GM21423 (cell line): ENCODE measurements around the gene SH3BGRL3.
A peak's percentile ranks its signal among the peaks of the same experiment; 100 is the strongest.
"Not testable (repeated sequence)": the region's sequence is repeated elsewhere in the genome, so short reads cannot be mapped to it uniquely, and the experiment has no call there.

Source experiments
- ATAC-seq: cut with Tn5 transposase; IDR thresholded peaks from one replicate; pipeline ENCODE4 v1.9.1; 2021; ENCODE audit warnings: mild to moderate bottlenecking, moderate library complexity; ENCODE audit not compliant: unreplicated experiment

The SH3BGRL3 gene

DNA sequence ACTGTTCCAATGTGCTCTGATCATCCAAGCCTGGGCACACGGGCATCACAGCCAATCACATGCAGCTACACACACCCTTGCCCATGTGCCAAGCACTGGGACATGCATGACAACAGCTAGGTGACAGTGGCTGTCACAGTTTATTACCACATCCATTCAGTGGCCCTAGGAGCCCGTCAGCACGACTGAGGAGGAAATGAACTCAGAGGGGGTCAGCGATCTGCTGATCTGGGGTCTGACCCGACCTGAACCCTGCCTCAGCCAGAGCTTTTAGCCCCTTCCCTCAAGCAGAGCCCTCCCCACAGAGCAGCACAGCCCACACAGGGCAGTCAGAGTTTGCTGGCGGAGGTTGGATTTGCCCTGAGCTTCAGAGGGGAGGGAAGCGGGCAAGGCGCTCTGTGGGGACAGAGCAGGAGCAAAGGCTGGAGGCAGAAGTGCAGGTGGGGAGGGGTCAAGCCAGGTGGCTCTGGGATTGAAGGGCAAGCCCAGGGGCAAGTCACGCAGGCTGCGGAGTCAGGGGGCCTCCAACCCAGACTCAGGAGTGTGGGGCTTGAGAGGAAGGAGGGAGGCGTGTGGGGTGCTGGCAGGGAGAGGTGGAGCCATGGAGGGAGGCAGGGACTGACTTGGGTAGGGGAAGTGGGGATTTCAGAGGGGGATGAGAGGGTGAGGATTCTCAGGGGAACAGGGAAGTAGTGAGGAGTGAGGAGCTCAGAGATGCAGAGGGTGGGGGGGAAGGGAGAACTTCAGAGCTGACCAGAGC is 10.4 kb downstream of the SH3BGRL3 start:
- ATAC-seq, result no peak

GRCh38 chr1:26290882-26291261 is 11.0 kb downstream of the SH3BGRL3 start:
- ATAC-seq, result no peak

DNA sequence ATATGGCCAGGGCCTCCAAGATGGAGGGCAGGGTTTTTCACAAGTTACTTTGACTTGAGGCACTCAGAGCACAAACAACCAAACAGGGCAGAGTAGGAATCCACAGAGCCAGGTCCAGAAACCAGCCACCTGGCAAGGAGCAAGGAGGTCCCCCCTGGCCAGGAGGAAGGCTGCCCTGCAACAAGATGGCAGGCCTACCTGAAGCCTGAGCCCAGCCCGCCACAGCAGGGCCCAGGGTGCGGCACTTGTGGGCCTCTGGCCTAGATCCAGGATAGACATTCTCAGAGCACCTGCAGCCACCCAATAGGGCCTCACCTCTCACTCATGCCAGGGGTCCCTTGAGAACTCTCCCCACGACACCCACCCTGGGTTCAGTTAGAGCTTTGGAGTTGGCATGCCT is 11.5 kb downstream of the SH3BGRL3 start:
- ATAC-seq, result no peak

- no peak for ATAC-seq
These were observed 12.1 kb downstream of the SH3BGRL3 start for GRCh38 chr1:26291939-26292338.

- ATAC-seq, result not testable (repeated sequence)
These were observed 12.8 kb downstream of the SH3BGRL3 start for GRCh38 chr1:26292735-26293134.

- no peak for ATAC-seq
These were observed 14.1 kb downstream of the SH3BGRL3 start for GRCh38 chr1:26293911-26294463.

DNA sequence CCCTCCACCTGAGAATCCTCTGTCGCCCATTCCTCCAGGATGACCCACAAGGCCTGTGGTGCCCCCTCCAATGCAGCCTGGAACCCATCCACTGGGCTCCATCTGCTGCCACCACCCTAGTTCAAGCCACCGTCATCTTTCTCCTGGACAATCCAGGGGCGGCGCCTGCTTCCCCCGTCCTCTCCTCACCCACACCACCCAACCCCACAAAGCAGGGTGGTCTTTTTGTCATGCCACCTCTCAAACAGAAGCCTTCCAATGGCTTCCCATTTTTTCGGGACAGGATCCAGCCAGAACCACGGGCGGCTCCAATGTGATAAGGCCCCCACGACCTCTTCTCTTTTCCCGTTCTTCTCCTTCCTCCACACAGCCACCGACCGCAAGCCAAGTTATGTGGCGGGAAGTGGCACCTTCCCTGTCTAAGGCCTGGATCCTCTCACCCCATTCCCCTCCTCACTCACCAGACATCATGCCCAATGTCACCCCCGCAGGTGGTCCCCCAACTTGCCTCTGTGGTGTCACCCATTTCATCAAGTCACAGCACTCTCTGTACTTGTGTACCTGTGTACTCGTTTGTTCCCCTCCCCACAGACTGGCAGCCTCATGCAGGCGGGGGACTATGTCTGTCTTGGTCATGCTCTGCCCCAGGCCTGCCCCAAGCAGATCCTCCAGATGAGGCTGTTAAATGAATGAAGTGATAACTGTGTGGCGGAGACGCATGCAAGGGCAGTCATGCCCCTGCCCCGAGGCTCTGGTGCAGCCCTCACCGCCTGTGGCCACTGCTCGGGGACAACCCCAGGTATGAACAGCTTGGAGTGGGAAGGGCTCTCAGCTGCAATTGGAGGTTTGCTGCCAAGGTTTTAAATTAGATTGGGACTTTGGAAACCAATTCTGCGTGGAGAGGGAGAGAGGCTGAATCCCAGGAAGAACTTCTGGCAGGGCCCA is 15.6 kb downstream of the SH3BGRL3 start:
- ATAC-seq, result no peak

DNA sequence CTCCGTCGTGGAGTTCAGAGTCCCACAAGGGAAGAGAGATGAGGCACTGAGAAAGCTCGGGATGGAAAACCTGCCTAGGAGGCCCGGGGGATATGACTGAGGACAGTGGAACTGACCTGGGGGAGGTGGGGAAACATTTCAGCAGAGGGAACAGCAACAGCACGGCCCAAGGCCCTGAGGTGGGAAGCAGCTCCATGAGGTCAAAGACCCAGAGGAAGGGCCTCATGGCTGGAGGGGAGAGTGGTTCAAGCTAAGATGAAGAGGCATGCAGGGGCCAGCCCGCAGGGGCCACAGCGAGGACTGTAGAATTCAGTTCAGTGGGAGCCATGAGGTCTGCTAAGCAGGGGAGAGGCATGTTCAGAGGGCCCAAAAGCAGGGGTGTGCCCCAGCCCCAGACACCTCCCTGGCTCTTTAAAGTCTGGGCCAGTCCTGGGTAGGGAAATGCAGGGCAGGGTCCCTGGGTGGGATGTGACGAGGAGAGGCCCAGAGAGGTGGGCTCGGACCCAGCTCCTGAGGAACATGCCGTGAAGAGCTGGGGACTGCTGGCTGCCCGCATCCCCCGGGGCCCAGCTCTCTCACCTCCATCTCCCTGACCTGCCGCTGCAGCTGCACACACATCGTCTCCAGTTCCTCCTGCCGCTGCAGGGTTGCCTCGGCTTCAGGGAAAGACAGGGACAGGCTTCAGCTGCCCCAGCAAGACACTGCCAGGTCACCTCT is 16.6 kb downstream of the SH3BGRL3 start:
- no peak for ATAC-seq

GRCh38 chr1:26297057-26297790 is 17.3 kb downstream of the SH3BGRL3 start:
- no peak for ATAC-seq

DNA sequence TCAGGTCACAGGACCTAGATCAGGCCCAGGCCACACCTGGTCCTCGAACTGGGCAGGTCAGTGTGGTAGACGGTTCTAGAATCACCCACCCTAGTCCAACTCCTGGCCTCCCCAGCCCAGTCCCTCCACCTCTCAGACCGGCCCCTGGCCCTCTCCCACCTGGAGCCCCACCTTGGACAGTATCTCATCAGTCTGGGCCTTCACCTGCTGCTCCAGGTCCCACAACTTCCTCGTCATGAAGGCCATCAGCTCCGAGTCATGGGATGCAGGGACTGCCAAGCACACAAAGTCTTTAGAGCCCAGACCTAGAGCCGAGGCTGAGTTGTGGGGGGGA is 17.9 kb downstream of the SH3BGRL3 start:
- no peak for ATAC-seq

DNA sequence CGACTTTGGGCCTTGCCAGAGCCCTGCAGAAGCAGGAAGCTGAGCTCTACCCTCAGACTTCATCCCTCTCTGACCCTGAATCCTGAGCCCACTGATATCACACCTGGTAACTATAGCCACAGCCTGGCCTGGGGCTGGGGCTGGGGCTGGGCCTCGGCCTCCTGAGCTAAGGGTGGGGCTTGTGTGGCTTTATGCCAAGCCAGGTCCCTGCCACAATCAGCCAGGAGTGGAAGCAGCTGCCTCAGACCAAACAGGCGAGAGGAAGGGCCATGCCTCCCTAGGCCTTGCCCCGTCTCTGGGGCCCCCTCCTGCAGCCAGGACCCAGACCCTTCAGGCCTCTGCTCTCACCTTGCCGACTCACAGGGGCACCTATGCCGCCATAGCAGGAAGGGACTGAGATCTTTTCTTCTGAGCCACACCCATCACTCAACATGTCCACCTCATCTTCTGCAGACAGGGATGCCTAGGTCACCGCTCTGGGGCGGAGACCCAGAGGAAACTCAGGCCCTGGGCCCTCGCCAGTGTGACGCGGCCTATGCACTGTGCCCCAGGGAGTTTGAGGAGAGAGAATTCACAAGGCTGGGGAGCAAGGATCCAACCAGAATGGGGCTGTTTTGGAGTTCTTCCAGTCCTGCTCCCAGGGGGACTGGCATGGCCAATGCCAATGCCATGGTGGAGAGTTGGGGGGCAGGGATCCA is 20.8 kb downstream of the SH3BGRL3 start:
- ATAC-seq, result no peak

- no peak for ATAC-seq
These were observed 23.0 kb downstream of the SH3BGRL3 start for GRCh38 chr1:26302733-26303405.

- ATAC-seq, result peak; percentile 5
These were observed 25.9 kb downstream of the SH3BGRL3 start for GRCh38 chr1:26305667-26306289.

GRCh38 chr1:26306290-26307229 is 26.7 kb downstream of the SH3BGRL3 start, which contains the start of gene UBXN11:
UBXN11 (minus strand) TSS chr1:26306636; CDS start chr1:26302883, 3,753 bp downstream.
- peak; percentile 96 for ATAC-seq

DNA sequence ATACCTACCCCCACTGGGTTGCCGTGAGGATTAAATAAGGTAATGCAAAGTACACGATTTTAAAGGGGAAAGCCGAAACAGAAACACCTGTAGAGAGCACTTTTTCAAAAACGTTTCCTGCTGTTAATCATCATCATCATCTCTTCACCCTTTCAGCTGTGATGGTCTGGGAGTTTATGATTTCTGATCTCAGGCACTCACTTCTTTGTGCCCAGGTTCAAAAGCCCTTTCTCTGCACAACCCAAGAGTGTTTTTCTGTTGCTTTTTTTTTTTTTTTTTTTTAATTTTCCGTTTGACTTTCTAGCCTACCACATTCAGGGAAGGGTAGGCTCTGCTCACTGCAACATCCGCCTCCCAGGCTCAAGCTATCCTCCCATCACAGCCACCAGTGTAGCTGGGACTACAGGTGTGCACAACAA is 27.5 kb downstream of the SH3BGRL3 start:
- ATAC-seq, result no peak

GRCh38 chr1:26307966-26308899 is 28.3 kb downstream of the SH3BGRL3 start:
- ATAC-seq, result not testable (repeated sequence)
